ENCODE measurements around the gene SCRG1.

The SCRG1 gene

GRCh38 chr4:173365359-173365996 lies 33.4 kb downstream of the SCRG1 start:
- in situ Hi-C loops (cut with HindIII; ENCODE audit: low sequenced_read_pairs), result no loop called here

DNA sequence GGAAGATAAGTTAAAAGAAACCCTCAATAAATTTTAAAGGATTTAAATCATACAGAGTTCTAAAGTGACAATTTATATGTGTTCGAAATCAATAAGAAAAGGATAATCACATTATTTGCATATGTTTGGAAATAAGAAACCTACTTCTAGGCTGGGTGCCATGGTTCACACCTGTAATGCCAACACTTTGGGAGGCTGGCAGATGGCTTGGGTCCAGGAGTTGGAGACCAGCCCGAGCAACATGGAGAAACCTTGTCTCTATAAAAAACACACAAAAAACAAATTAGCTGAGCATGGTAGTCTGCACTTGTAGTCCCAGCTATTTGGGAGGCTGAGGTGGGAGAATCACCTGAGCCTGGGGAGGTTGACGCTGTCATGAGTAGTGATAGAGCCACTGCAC lies 36.2 kb downstream of the SCRG1 start:
- in situ Hi-C loops (cut with HindIII; ENCODE audit: low sequenced_read_pairs), result no loop called here

DNA sequence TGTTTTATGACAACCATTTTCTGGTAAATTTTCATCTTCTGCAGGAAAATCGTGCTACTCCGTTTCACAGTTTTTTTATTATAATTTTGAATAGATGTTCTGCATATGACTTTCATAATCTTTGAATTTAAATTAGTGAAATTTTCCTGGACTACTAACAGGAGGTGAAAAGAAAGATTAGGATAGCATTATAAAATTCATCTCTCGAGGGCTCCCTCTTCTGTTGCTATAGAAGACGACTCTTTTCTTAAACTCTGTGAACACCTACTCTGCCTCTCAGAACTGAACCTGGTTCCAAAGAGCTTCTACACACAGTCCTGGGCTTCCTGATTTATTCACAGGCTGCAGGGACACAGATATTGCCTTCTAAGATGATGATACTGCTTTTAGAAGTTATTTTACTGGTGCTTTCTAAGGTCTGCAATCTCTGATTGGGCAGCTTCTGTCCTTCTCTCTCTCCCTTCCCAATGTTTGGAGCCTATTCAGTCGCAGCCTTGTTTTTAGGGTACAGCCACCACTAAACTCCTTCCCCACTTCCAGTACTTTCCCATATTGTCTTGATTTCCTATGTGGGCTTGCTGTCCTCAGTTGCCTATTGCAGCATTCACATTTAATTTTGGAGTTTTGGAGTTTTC lies 38.2 kb downstream of the SCRG1 start:
- in situ Hi-C loops (cut with HindIII; ENCODE audit: low sequenced_read_pairs), result no loop called here

DNA sequence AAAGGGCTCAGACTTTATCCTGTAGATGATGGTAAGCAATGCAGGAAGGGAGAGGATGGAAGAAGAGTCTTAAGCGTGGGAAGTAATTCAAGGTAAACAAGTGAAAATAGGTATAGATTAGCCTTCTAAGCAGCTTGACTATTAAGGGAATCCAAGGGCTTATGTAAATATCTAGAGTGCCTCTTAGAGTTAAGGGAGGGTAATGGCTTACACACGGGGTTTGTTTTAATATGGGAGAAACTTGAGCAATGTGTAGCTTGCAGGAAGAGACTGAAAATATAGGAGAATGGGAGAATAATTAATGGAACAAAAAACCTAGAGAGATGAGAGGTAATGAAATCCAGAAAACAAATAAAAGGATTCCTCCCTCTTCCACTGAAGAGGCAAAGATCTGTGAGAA lies 41.0 kb downstream of the SCRG1 start:
- in situ Hi-C loops (cut with HindIII; ENCODE audit: low sequenced_read_pairs), result no loop called here

DNA sequence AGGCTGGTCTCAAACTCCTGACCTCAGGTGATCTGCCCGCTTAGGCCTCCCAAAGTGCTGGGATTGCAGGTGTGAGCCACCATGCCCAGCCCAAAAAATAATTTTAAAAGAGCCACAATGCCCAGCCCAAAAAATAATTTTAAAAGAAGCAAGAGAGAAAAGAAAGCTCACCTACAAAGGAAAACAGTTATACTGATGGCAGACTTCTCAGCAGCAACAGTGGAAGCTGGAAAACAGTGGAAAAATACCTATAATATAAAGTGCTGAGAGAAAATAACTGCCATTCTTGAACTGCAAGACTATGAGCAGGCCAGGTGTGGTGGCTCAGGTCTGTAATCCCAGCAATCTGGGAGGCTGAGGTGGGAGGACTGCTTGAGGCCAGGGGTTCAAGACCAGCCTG lies 51.4 kb downstream of the SCRG1 start:
- in situ Hi-C loops (cut with HindIII; ENCODE audit: low sequenced_read_pairs), result no loop called here

DNA sequence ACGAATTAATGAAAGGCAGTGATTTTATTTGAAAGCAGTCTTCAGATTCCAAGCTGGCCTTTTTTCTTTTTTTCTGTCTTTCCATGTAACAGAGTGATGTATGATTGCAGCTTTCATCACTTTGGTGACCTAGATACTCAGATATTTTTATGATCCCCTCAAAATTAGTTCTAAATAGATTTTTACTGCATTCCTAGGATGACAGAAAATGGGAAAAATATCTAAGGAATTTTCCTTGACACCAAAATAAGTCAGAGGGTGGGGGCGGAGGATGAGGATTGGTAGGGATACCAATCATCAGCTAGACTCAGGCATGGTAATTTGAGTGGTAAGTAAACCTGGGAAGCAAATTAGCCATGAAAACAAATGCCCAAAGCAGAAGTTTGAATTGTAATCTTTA lies 52.8 kb downstream of the SCRG1 start:
- in situ Hi-C loops (cut with HindIII; ENCODE audit: low sequenced_read_pairs), result no loop called here

- in situ Hi-C loops (cut with HindIII; ENCODE audit: low sequenced_read_pairs), result no loop called here
These were observed 53.3 kb downstream of the SCRG1 start for GRCh38 chr4:173345648-173346047.

DNA sequence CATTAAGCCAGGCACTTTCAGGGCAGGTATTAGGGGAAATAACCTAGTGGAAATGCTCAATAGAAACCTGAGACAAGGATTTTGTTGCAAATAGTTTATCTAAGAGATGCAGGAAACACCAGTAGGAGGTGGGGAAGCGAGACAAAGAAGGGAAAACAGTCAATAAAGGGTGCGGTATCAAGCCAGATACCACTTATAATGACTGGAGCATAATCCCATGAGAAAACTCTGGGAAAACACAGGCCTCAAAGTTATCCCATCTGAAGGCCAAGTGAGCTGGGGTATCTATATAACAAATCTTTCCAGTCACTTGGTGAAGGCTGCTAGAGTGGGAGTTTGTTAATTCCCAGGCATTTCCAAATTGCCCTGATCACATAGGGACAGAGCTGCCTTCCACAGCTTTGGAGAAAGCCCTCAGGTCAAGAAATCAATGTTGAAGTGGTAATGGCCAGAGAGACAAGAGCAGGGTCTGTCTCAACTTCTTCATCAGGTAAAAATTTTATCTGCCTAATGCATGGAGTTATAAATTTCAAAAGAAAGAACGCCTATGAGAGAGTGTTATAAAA lies 55.0 kb downstream of the SCRG1 start:
- in situ Hi-C loops (cut with HindIII; ENCODE audit: low sequenced_read_pairs), result no loop called here

GRCh38 chr4:173337463-173337862 lies 61.5 kb downstream of the SCRG1 start:
- in situ Hi-C loops (cut with HindIII; ENCODE audit: low sequenced_read_pairs), result no loop called here

- in situ Hi-C loops (cut with HindIII; ENCODE audit: low sequenced_read_pairs), result no loop called here
These were observed 63.8 kb downstream of the SCRG1 start for GRCh38 chr4:173334891-173335752.
